Karpas-422 (cell line): ENCODE measurements around the gene MYO18A. TPM values are rescaled to one million over a fixed set of nuclear protein-coding genes. Genes with fewer than 3 reads are reported as not detected.

Experiments
- DNase-seq: peaks from one replicate; pipeline ENCODE4 v3.0.0-alpha.2; 2015
- H2AFZ ChIP-seq: fragments of 200-600 bp; sonication (generic); 2 replicates; pipeline ENCODE4 v1.6.1; 2014; ENCODE audit warnings: antibody characterized with exemption, low read length, mixed read lengths
- H3K27ac ChIP-seq: fragments of 200-600 bp; sonication (generic); 2 replicates; pipeline ENCODE4 v1.5.1; 2014; ENCODE audit warnings: mild to moderate bottlenecking, low read length, moderate library complexity
- H3K27me3 ChIP-seq: fragments of 200-600 bp; sonication (generic); 2 replicates; pipeline ENCODE4 v1.6.1; 2014; ENCODE audit warnings: low read length, mixed read lengths
- H3K36me3 ChIP-seq: fragments of 200-600 bp; sonication (generic); 2 replicates; pipeline ENCODE4 v1.6.1; 2014; ENCODE audit warnings: low read length, mixed read lengths; ENCODE audit not compliant: insufficient read depth
- H3K4me1 ChIP-seq: fragments of 200-600 bp; sonication (generic); 2 replicates; pipeline ENCODE4 v1.6.1; 2014; ENCODE audit warnings: mild to moderate bottlenecking, low read length, mixed read lengths
- H3K4me2 ChIP-seq: fragments of 200-600 bp; sonication (generic); 2 replicates; pipeline ENCODE4 v1.6.1; 2014; ENCODE audit warnings: low read length, low read depth, mild to moderate bottlenecking; ENCODE audit not compliant: poor library complexity, severe bottlenecking
- H3K4me3 ChIP-seq: fragments of 200-600 bp; sonication (generic); 2 replicates; pipeline ENCODE4 v1.5.1; 2014; ENCODE audit warnings: mild to moderate bottlenecking, antibody characterized with exemption, low read length, mixed read lengths
- H3K79me2 ChIP-seq: fragments of 200-600 bp; sonication (generic); 2 replicates; pipeline ENCODE4 v1.6.1; 2014; ENCODE audit warnings: mild to moderate bottlenecking, low read length, mixed read lengths
- H3K9ac ChIP-seq: fragments of 200-600 bp; sonication (generic); 2 replicates; pipeline ENCODE4 v1.6.0; 2014; ENCODE audit warnings: low read length
- H3K9me2 ChIP-seq: fragments of 200-600 bp; sonication (generic), shearing (Covaris generic); replicated peaks from 2 replicates; pipeline ENCODE4 v1.6.0; 2014; ENCODE audit warnings: mild to moderate bottlenecking, low read length, moderate library complexity; ENCODE audit not compliant: insufficient read depth
- H3K9me3 ChIP-seq: fragments of 300-700, 200-600 bp; sonication (generic); 2 replicates; pipeline ENCODE4 v1.6.1; 2014; ENCODE audit warnings: low read length, mixed read lengths
- H4K20me1 ChIP-seq: fragments of 200-600 bp; sonication (generic); 2 replicates; pipeline ENCODE4 v1.6.1; 2014; ENCODE audit warnings: mild to moderate bottlenecking, antibody characterized with exemption, low read length, low read depth; ENCODE audit not compliant: insufficient read depth
- total RNA-seq: library from RNA; depleted of rRNA; stranded (reverse); fragments of >200 nt; shearing (Covaris generic); gene quantifications from 2 replicates; pipeline ENCODE4 v1.2.3, GENCODE V29; 2014; ENCODE audit warnings: low replicate concordance

MYO18A gene
- total RNA-seq, 1 experiment from 2014 or later: 16.4 TPM

GRCh38 chr17:29096094-29096493 is 84.1 kb downstream of the MYO18A start:
- Histone ChIP-seq H3K9ac (no peak overlapping the region), H3K4me3 (no peak overlapping the region), H3K36me3 (no peaks in the 10 kb centered on the region), H3K79me2 (no peaks in the 10 kb centered on the region), H2AFZ (no peak overlapping the region), H3K9me2 (no peaks in the 10 kb centered on the region), H4K20me1 (no peaks in the 10 kb centered on the region), H3K9me3 (no peaks in the 10 kb centered on the region), H3K4me1 (no peaks in the 10 kb centered on the region), H3K27ac (no peak overlapping the region), H3K27me3 (no peaks in the 10 kb centered on the region), H3K4me2 (no peak overlapping the region)
- DNase-seq: no peak

GRCh38 chr17:29095439-29095838 is 84.8 kb downstream of the MYO18A start:
- H4K20me1 ChIP-seq: no peaks in the 10 kb centered on the region
- H3K79me2 ChIP-seq: no peaks in the 10 kb centered on the region
- no peak overlapping the region for H3K4me3 ChIP-seq
- no peak for DNase-seq
- H3K4me1 ChIP-seq: no peaks in the 10 kb centered on the region
- H3K27ac ChIP-seq: no peak overlapping the region
- no peaks in the 10 kb centered on the region for H3K27me3 ChIP-seq
- H3K36me3 ChIP-seq: no peaks in the 10 kb centered on the region
- no peak overlapping the region for H3K4me2 ChIP-seq
- H2AFZ ChIP-seq: no peak overlapping the region
- no peaks in the 10 kb centered on the region for H3K9me3 ChIP-seq
- no peak overlapping the region for H3K9ac ChIP-seq
- no peaks in the 10 kb centered on the region for H3K9me2 ChIP-seq

- Histone ChIP-seq H3K79me2 (no peaks in the 10 kb centered on the region), H3K36me3 (no peaks in the 10 kb centered on the region), H3K9me2 (no peaks in the 10 kb centered on the region), H4K20me1 (no peaks in the 10 kb centered on the region), H3K4me3 (no peak overlapping the region), H3K9ac (no peak overlapping the region), H2AFZ (no peak overlapping the region), H3K4me1 (no peaks in the 10 kb centered on the region), H3K9me3 (no peaks in the 10 kb centered on the region), H3K4me2 (no peak overlapping the region), H3K27ac (no peak overlapping the region), H3K27me3 (no peaks in the 10 kb centered on the region)
- DNase-seq: no peak
Observed at GRCh38 chr17:29094101-29094708, 86.0 kb downstream of the MYO18A start.

GRCh38 chr17:29093090-29093871 is 86.9 kb downstream of the MYO18A start:
- Histone ChIP-seq H3K4me3 (no peak overlapping the region), H3K79me2 (no peaks in the 10 kb centered on the region), H3K9me3 (no peaks in the 10 kb centered on the region), H2AFZ (no peak overlapping the region), H4K20me1 (no peaks in the 10 kb centered on the region), H3K9me2 (no peaks in the 10 kb centered on the region), H3K36me3 (no peaks in the 10 kb centered on the region), H3K4me2 (no peak overlapping the region), H3K9ac (no peak overlapping the region), H3K27ac (no peak overlapping the region), H3K27me3 (no peaks in the 10 kb centered on the region), H3K4me1 (no peaks in the 10 kb centered on the region)
- DNase-seq: no peak

- no peak overlapping the region for H3K4me3 ChIP-seq
- no peaks in the 10 kb centered on the region for H3K4me1 ChIP-seq
- no peak overlapping the region for H3K9ac ChIP-seq
- no peak overlapping the region for H3K27ac ChIP-seq
- H2AFZ ChIP-seq: no peak overlapping the region
- no peaks in the 10 kb centered on the region for H3K27me3 ChIP-seq
- no peaks in the 10 kb centered on the region for H3K79me2 ChIP-seq
- no peaks in the 10 kb centered on the region for H4K20me1 ChIP-seq
- no peak for DNase-seq
- no peaks in the 10 kb centered on the region for H3K9me3 ChIP-seq
- no peaks in the 10 kb centered on the region for H3K36me3 ChIP-seq
- no peak overlapping the region for H3K4me2 ChIP-seq
- H3K9me2 ChIP-seq: no peaks in the 10 kb centered on the region
Observed at GRCh38 chr17:29091606-29092289, 88.5 kb downstream of the MYO18A start.

- no peaks in the 10 kb centered on the region for H3K27me3 ChIP-seq
- H3K9ac ChIP-seq: no peak overlapping the region
- DNase-seq: no peak
- H3K79me2 ChIP-seq: no peaks in the 10 kb centered on the region
- no peak overlapping the region for H3K4me2 ChIP-seq
- H3K27ac ChIP-seq: no peak overlapping the region
- H3K9me3 ChIP-seq: no peaks in the 10 kb centered on the region
- H3K9me2 ChIP-seq: no peaks in the 10 kb centered on the region
- H2AFZ ChIP-seq: no peak overlapping the region
- no peaks in the 10 kb centered on the region for H3K4me1 ChIP-seq
- no peaks in the 10 kb centered on the region for H3K36me3 ChIP-seq
- H4K20me1 ChIP-seq: no peaks in the 10 kb centered on the region
- H3K4me3 ChIP-seq: no peak overlapping the region
Observed at GRCh38 chr17:29090750-29091605, 89.2 kb downstream of the MYO18A start.

GRCh38 chr17:29090108-29090507 is 90.1 kb downstream of the MYO18A start:
- no peak overlapping the region for H2AFZ ChIP-seq
- H4K20me1 ChIP-seq: no peaks in the 10 kb centered on the region
- no peaks in the 10 kb centered on the region for H3K27me3 ChIP-seq
- H3K9me3 ChIP-seq: no peaks in the 10 kb centered on the region
- H3K27ac ChIP-seq: no peak overlapping the region
- no peak for DNase-seq
- H3K9ac ChIP-seq: no peak overlapping the region
- H3K4me1 ChIP-seq: no peaks in the 10 kb centered on the region
- no peak overlapping the region for H3K4me2 ChIP-seq
- no peak overlapping the region for H3K4me3 ChIP-seq
- H3K36me3 ChIP-seq: no peaks in the 10 kb centered on the region
- H3K79me2 ChIP-seq: no peaks in the 10 kb centered on the region
- no peaks in the 10 kb centered on the region for H3K9me2 ChIP-seq
